DOHH2 (cell line): ENCODE data around the gene HK3.

Source experiments
- H3F3A ChIP-seq: fragments of 200-600 bp; sonication (generic), shearing (Covaris generic); 2 replicates; pipeline ENCODE4 v1.6.0; 2016; ENCODE audit warnings: antibody characterized with exemption, mild to moderate bottlenecking; ENCODE audit not compliant: control insufficient read depth, insufficient read depth
- H3K27ac ChIP-seq: fragments of 200-600 bp; sonication (generic); 2 replicates; pipeline ENCODE4 v1.5.1; 2014; ENCODE audit warnings: low read depth, mild to moderate bottlenecking, low read length, moderate library complexity
- H3K27me3 ChIP-seq: fragments of 200-600 bp; sonication (generic); 2 replicates; pipeline ENCODE4 v1.6.1; 2014; ENCODE audit warnings: mild to moderate bottlenecking, low read length, mixed read lengths; ENCODE audit not compliant: control insufficient read depth
- H3K36me3 ChIP-seq: fragments of 200-600 bp; sonication (generic); 2 replicates; pipeline ENCODE4 v1.6.1; 2014; ENCODE audit warnings: mild to moderate bottlenecking, low read length, moderate library complexity, mixed read lengths; ENCODE audit not compliant: control insufficient read depth
- H3K4me1 ChIP-seq: fragments of 200-600 bp; sonication (generic); 2 replicates; pipeline ENCODE4 v1.6.1; 2014; ENCODE audit warnings: mild to moderate bottlenecking, low read length, mixed read lengths; ENCODE audit not compliant: control insufficient read depth
- H3K4me2 ChIP-seq: fragments of 200-600 bp; sonication (generic); 2 replicates; pipeline ENCODE4 v1.6.0; 2014; ENCODE audit warnings: mild to moderate bottlenecking, low read length, moderate library complexity
- H3K4me3 ChIP-seq: fragments of 200-600 bp; sonication (generic); 2 replicates; pipeline ENCODE4 v1.5.1; 2014; ENCODE audit warnings: mild to moderate bottlenecking, low read length, mixed read lengths
- H3K79me2 ChIP-seq: fragments of 200-600 bp; sonication (generic); 2 replicates; pipeline ENCODE4 v1.6.1; 2014; ENCODE audit warnings: mild to moderate bottlenecking, low read length, mixed read lengths; ENCODE audit not compliant: control insufficient read depth
- H3K9me2 ChIP-seq: fragments of 200-600 bp; sonication (generic); replicated peaks from 2 replicates; pipeline ENCODE4 v1.6.1; 2014; ENCODE audit warnings: mild to moderate bottlenecking, low read length, mixed read lengths; ENCODE audit not compliant: control insufficient read depth
- H3K9me3 ChIP-seq: fragments of 200-600 bp; sonication (generic); 2 replicates; pipeline ENCODE4 v1.6.1; 2014; ENCODE audit warnings: antibody characterized with exemption, low read length, mixed read lengths; ENCODE audit not compliant: control insufficient read depth, insufficient read depth
- H4K20me1 ChIP-seq: fragments of 200-600 bp; sonication (generic); 2 replicates; pipeline ENCODE4 v1.6.0; 2014; ENCODE audit warnings: low read depth, mild to moderate bottlenecking, antibody characterized with exemption, low read length, moderate library complexity; ENCODE audit not compliant: control insufficient read depth, insufficient read depth
- CTCF ChIP-seq: fragments of 200-600 bp; sonication (generic); IDR thresholded peaks from one replicate; pipeline ENCODE4 v1.5.1; 2014; ENCODE audit warnings: antibody characterized with exemption, mild to moderate bottlenecking, low read depth, low read length; ENCODE audit not compliant: poor library complexity, severe bottlenecking
- EZH2phosphoT487 ChIP-seq: fragments of 200-600 bp; sonication (generic); IDR thresholded peaks from 2 replicates; pipeline ENCODE4 v1.6.1; 2017; ENCODE audit warnings: borderline replicate concordance, mild to moderate bottlenecking, antibody characterized with exemption, low read length, moderate library complexity, mixed read lengths

Gene HK3

GRCh38 chr5:176851380-176851779 lies 47.8 kb downstream of the HK3 start:
- Histone ChIP-seq H3K27me3 (no peaks in the 10 kb centered on the region), H3K4me3 (no peak overlapping the region), H3K9me3 (no peaks in the 10 kb centered on the region), H3K79me2 (no peaks in the 10 kb centered on the region), H3K36me3 (no peaks in the 10 kb centered on the region), H3K4me2 (no peak overlapping the region), H4K20me1 (no peaks in the 10 kb centered on the region), H3K4me1 (no peaks in the 10 kb centered on the region), H3F3A (no peaks in the 10 kb centered on the region), H3K9me2 (no peaks in the 10 kb centered on the region), H3K27ac (no peak overlapping the region)
- TF ChIP-seq CTCF (no peak), EZH2phosphoT487 (no peak)

DNA sequence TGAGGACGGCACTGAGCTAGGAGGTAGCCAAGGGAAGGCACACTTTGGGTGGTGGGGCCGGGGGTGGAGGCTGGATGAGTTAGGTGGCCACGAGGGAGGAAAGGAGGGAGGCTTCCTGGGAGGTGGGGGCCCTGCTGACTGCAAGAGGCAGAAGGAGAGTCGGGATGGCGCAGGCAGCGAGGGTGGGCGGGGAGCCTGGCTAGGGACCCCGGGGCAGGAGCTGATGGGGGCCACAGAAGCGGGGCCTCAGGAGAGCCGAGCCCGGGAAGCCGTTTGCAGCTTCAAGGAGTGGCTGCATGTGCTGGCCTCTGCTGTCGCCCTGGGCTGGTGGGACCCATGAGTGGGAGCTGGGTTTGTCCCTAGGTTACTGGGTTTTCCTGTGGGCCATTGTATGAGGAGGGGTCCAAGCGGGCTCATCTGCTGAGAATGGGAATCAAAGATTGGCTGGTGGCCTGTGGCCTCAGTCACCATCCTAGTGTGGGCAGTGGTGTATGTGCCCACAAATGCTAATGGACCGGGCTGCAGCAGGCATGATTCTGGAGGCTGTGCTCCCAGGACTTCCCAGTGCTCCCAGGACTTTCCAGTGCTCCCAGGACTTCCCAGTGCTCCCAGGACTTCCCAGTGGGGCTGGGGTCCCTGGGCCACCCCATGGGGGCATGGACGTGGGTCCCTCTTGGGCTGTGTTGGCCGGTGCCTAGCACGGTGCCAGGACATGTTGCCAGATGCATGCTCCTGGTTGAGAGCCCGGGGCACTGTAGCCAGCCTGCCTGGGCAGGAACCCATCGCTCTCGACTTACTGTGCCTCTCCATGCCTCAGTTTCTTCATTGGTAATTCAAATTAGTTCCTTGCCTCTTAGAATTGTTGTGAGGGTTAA lies 48.5 kb downstream of the HK3 start:
- Histone ChIP-seq H3K4me3 (no peak overlapping the region), H3K4me1 (no peaks in the 10 kb centered on the region), H3K79me2 (no peaks in the 10 kb centered on the region), H3K27ac (no peak overlapping the region), H3F3A (no peaks in the 10 kb centered on the region), H3K36me3 (no peaks in the 10 kb centered on the region), H3K9me3 (no peaks in the 10 kb centered on the region), H3K27me3 (peaks cover 2% of the 10 kb centered on the region; the same call in 1 of the 2 replicates), H3K9me2 (no peaks in the 10 kb centered on the region), H3K4me2 (no peak overlapping the region), H4K20me1 (no peaks in the 10 kb centered on the region)
- no peak for TF ChIP-seq CTCF
- TF ChIP-seq EZH2phosphoT487 = no peak

DNA sequence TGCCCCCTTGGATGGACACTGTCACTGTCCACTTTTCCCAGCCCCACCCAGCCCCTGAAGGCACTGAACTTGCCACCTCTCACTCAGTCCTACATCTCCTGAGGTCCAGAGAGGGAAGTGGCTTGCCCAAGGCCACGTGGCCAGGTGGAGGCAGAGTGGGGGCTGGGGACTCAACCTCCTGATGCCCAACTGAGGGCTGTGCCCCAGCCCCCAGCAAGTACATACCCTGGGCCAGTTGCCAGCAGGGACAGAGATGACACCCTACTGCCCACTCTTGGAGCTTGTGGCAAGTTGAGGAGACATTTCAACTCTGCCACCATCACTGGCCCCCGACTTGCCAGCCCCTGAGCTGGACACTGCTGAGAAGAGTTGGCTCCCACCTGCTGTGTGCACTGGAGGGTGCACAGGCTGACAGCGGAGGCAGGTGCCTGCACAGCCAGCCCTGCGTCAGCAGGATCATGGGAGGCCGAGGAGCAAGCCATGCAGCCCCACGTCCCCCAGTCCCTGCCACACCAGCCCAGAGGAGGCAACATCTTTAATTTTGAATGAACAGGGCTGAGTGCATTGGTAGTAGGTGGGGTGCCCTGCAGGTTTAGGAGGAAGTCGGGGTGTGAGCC lies 49.4 kb downstream of the HK3 start:
- H4K20me1 ChIP-seq = no peaks in the 10 kb centered on the region
- H3K27ac ChIP-seq = no peak overlapping the region
- no peaks in the 10 kb centered on the region for H3K4me1 ChIP-seq
- no peak overlapping the region for H3K4me3 ChIP-seq
- no peaks in the 10 kb centered on the region for H3K36me3 ChIP-seq
- no peaks in the 10 kb centered on the region for H3K9me3 ChIP-seq
- H3K79me2 ChIP-seq = no peaks in the 10 kb centered on the region
- H3K4me2 ChIP-seq = no peak overlapping the region
- peaks cover 2% of the 10 kb centered on the region; the same call in 1 of the 2 replicates for H3K27me3 ChIP-seq
- H3F3A ChIP-seq = no peaks in the 10 kb centered on the region
- no peak for TF ChIP-seq EZH2phosphoT487
- TF ChIP-seq CTCF = no peak
- no peaks in the 10 kb centered on the region for H3K9me2 ChIP-seq
